MCF 10A (cell line): ENCODE measurements around the gene NRDE2. TPM values are rescaled to one million over a fixed set of nuclear protein-coding genes. Genes with fewer than 3 reads are reported as not detected.

Source experiments
- Bru-seq: library from RNA; stranded (reverse); fragments of 400-500 nt; gene quantifications from one replicate; lab custom pipeline; 2021; lab: Mats Ljungman, UMichigan
- BruChase-seq, 2 experiments: library from RNA; stranded (reverse); fragments of 400-500 nt; gene quantifications; one replicate each; lab custom pipeline; 2021; lab: Mats Ljungman, UMichigan
- BruUV-seq: library from RNA; stranded (reverse); fragments of 400-500 nt; replicated peaks from 2 replicates; lab custom pipeline; 2021; lab: Mats Ljungman, UMichigan
- CTCF ChIA-PET: fragments of 300-600 bp; sonication (Branson Sonifier 250); formaldehyde crosslinking; extraction: SDS; loops from one replicate; lab custom pipeline; 2021; ENCODE audit warnings: antibody characterized with exemption, inconsistent platforms; lab: Yijun Ruan, JAX
- POLR2A ChIA-PET: fragments of 300-600, 350-650 bp; sonication (Branson Sonifier 250); formaldehyde crosslinking; extraction: SDS; loops from one replicate; lab custom pipeline; 2020; ENCODE audit warnings: antibody characterized with exemption, inconsistent platforms; lab: Yijun Ruan, JAX
- DNase-seq: peaks from one replicate; pipeline ENCODE4 v3.0.0-alpha.2; 2018; ENCODE audit not compliant: unreplicated experiment
- H3K27ac Mint-ChIP-seq: one replicate; pipeline ENCODE4 v1.8.0; 2022; ENCODE audit warnings: mild to moderate bottlenecking, low read depth, mixed read lengths; ENCODE audit not compliant: unreplicated experiment
- H3K27me3 Mint-ChIP-seq: one replicate; pipeline ENCODE4 v1.8.0; 2022; ENCODE audit warnings: mixed read lengths; ENCODE audit not compliant: insufficient read depth, unreplicated experiment
- H3K36me3 Mint-ChIP-seq: one replicate; pipeline ENCODE4 v1.8.0; 2022; ENCODE audit warnings: mild to moderate bottlenecking, moderate library complexity, mixed read lengths; ENCODE audit not compliant: insufficient read depth, unreplicated experiment
- H3K4me1 Mint-ChIP-seq: one replicate; pipeline ENCODE4 v1.8.0; 2022; ENCODE audit warnings: mixed read lengths; ENCODE audit not compliant: insufficient read depth, unreplicated experiment
- H3K4me3 Mint-ChIP-seq: one replicate; pipeline ENCODE4 v1.8.0; 2022; ENCODE audit warnings: mild to moderate bottlenecking, moderate library complexity, mixed read lengths; ENCODE audit not compliant: unreplicated experiment
- H3K9me3 Mint-ChIP-seq: one replicate; pipeline ENCODE4 v1.8.0; 2022; ENCODE audit warnings: mixed read lengths; ENCODE audit not compliant: unreplicated experiment
- CTCF ChIP-seq: fragments of 200-600 bp; IDR thresholded peaks from one replicate; pipeline ENCODE4 v1.8.0; 2022; ENCODE audit warnings: antibody characterized with exemption, mild to moderate bottlenecking; ENCODE audit not compliant: unreplicated experiment
- intact Hi-C: fragments of 100-400 bp; cut with micrococcal nuclease; formaldehyde crosslinking; loops from 2 replicates; pipeline ENCODE4 v1.14.1; 2022
- long read RNA-seq: library from polyadenylated mRNA; stranded (forward); transcript quantifications from one replicate; pipeline ENCODE4 v2.0.0, GENCODE V29; 2022
- total RNA-seq: library from RNA; stranded (reverse); gene quantifications from 2 replicates; pipeline ENCODE4 v1.2.3, GENCODE V29; 2022

NRDE2 gene
- total RNA-seq (16.5 and 18.4 TPM in 2 replicates), Bru-seq, nascent RNA (percentile 76 among the genes with signal in this experiment), BruChase-seq, experiment 1, labeled RNA remaining after a 6-hour chase (percentile 70 among the genes with signal in this experiment), BruChase-seq, experiment 2, labeled RNA remaining after a 2-hour chase (percentile 69 among the genes with signal in this experiment)
- long read RNA-seq, full-length matches to known transcripts = 10 of 19 reads
- long read RNA-seq, partial matches to known transcripts = 6 of 19 reads
- long read RNA-seq, other reads (novel, unspliced or antisense) = 3 of 19 reads

GRCh38 chr14:90331497-90332270 is at the start of gene NRDE2:
NRDE2 (minus strand) TSS chr14:90331941; CDS start chr14:90331904, 37 bp downstream.
- intact Hi-C loops = no loop called here
- peak within 1 kb of the TSS; percentile 91 for H3K27ac Mint-ChIP-seq
- TSS peak; percentile 69 for BruUV-seq
- peak; percentile 98 for DNase-seq
- TF ChIP-seq CTCF = no peak
- H3K36me3 Mint-ChIP-seq = peaks cover 5% of the 10 kb centered on the region
- peak within 1 kb of the TSS; percentile 91 for H3K4me3 Mint-ChIP-seq
- ChIA-PET POLR2A (interaction anchor here (0.6 to 5.1 kb wide), 10 partner anchors 13 to 1617 kb away, joined by 3 to 38 read pairs (median 4); partner anchors contain the start of genes CALM1 and PSMC1), CTCF (interaction anchor here (0.6 to 1.3 kb wide), 6 partner anchors 34 to 782 kb away, joined by 3 to 4 read pairs (median 3); partner anchors contain the start of gene DGLUCY)
- H3K4me1 Mint-ChIP-seq = peaks cover 10% of the 10 kb centered on the region
- H3K27me3 Mint-ChIP-seq = peaks cover 18% of the 10 kb centered on the region
- no peaks in the 10 kb centered on the region for H3K9me3 Mint-ChIP-seq

GRCh38 chr14:90381011-90381786 is 49.5 kb upstream of the NRDE2 start:
- ChIA-PET CTCF (interaction anchor here (1.0 kb wide), 1 partner anchor 316 kb away, joined by 4 read pairs; no protein-coding TSS in a partner anchor), POLR2A (interaction anchor here (0.6 to 2.4 kb wide), 2 partner anchors 16 to 355 kb away, joined by 3 to 9 read pairs; partner anchors contain the start of gene CALM1)
- intact Hi-C loops = no loop called here
- DNase-seq = no peak
- no peaks in the 10 kb centered on the region for H3K36me3 Mint-ChIP-seq
- H3K4me3 Mint-ChIP-seq = no peak overlapping the region
- TF ChIP-seq CTCF = no peak
- no peaks in the 10 kb centered on the region for H3K9me3 Mint-ChIP-seq
- H3K27me3 Mint-ChIP-seq = peaks cover 9% of the 10 kb centered on the region
- H3K27ac Mint-ChIP-seq = no peak overlapping the region
- H3K4me1 Mint-ChIP-seq = no peaks in the 10 kb centered on the region
- no TSS peak for BruUV-seq

GRCh38 chr14:90379106-90379505 is 47.4 kb upstream of the NRDE2 start:
- H3K4me1 Mint-ChIP-seq = no peaks in the 10 kb centered on the region
- ChIA-PET CTCF (interaction anchor here (1.0 kb wide), 2 partner anchors 11 to 78 kb away, joined by 3 read pairs; no protein-coding TSS in a partner anchor), POLR2A (no interaction called here)
- peaks cover 9% of the 10 kb centered on the region for H3K27me3 Mint-ChIP-seq
- DNase-seq = no peak
- intact Hi-C loops = no loop called here
- H3K36me3 Mint-ChIP-seq = no peaks in the 10 kb centered on the region
- BruUV-seq = no TSS peak
- no peak overlapping the region for H3K27ac Mint-ChIP-seq
- no peak overlapping the region for H3K4me3 Mint-ChIP-seq
- no peak for TF ChIP-seq CTCF
- H3K9me3 Mint-ChIP-seq = no peaks in the 10 kb centered on the region
